HepG2 (cell line): ENCODE results near the gene SGF29. TPM values are rescaled to one million over a fixed set of nuclear protein-coding genes. Genes with fewer than 3 reads are reported as not detected.
A peak's percentile ranks its signal among the peaks of the same experiment; 100 is the strongest.

Experiments
- ATAD3A ChIP-seq: sonication (generic); formaldehyde crosslinking; IDR thresholded peaks from 2 replicates; pipeline ENCODE4 v1.4.0; 2020; ENCODE audit warnings: missing genetic modification reagents
- ELF4 ChIP-seq: sonication (generic); formaldehyde crosslinking; IDR thresholded peaks from 2 replicates; pipeline ENCODE4 v1.5.0; 2020; ENCODE audit warnings: missing genetic modification reagents, mild to moderate bottlenecking, moderate library complexity, borderline replicate concordance
- KLF16 ChIP-seq, 2 experiments: sonication (generic) in 1 of 2; formaldehyde crosslinking in 1 of 2; IDR thresholded peaks; 2 replicates each; pipeline versions ENCODE4 v1.6.1 to v1.8.0; 2016 to 2023; ENCODE audit warnings: missing genetic modification reagents in 2 of 2, missing compliant biosample characterization in 1 of 2
- MAZ ChIP-seq, 2 experiments: sonication (generic) in 1 of 2; formaldehyde crosslinking in 1 of 2; IDR thresholded peaks; 2 replicates each; pipeline versions ENCODE4 v1.5.0 to v1.6.1; 2012 to 2020; ENCODE audit warnings: low read depth in 2 of 2, mild to moderate bottlenecking in 2 of 2, borderline replicate concordance in 1 of 2, improper control_type of control experiment in 1 of 2, low read length in 1 of 2, missing genetic modification reagents in 1 of 2, moderate library complexity in 1 of 2
- MIXL1 ChIP-seq: IDR thresholded peaks from 2 replicates; pipeline ENCODE4 v1.6.1; 2016
- PITX1 ChIP-seq: sonication (generic); formaldehyde crosslinking; IDR thresholded peaks from 2 replicates; pipeline ENCODE4 v1.5.1; 2020; ENCODE audit warnings: mild to moderate bottlenecking, missing genetic modification reagents
- RXRB ChIP-seq: IDR thresholded peaks from 2 replicates; pipeline ENCODE4 v1.6.1; 2016; ENCODE audit warnings: borderline replicate concordance, missing genetic modification reagents, missing compliant biosample characterization
- ZFY ChIP-seq: sonication (generic); formaldehyde crosslinking; IDR thresholded peaks from 2 replicates; pipeline ENCODE4 v1.4.0; 2020; ENCODE audit warnings: missing genetic modification reagents
- ZMAT3 ChIP-seq: sonication (generic); formaldehyde crosslinking; conservative IDR thresholded peaks from 2 replicates; pipeline ENCODE4 v1.7.0; 2021; ENCODE audit warnings: missing genetic modification reagents
- ZNF10 ChIP-seq: sonication (generic); formaldehyde crosslinking; IDR thresholded peaks from 2 replicates; pipeline ENCODE4 v1.4.0; 2020; ENCODE audit warnings: mild to moderate bottlenecking, low read depth, missing genetic modification reagents, borderline replicate concordance
- ZNF333 ChIP-seq: sonication (generic); formaldehyde crosslinking; IDR thresholded peaks from 2 replicates; pipeline ENCODE4 v1.4.0; 2020; ENCODE audit warnings: mild to moderate bottlenecking, missing genetic modification reagents, borderline replicate concordance
- ZNF44 ChIP-seq: sonication (generic); formaldehyde crosslinking; IDR thresholded peaks from 2 replicates; pipeline ENCODE4 v1.5.1; 2020; ENCODE audit warnings: mild to moderate bottlenecking, missing genetic modification reagents
- ZNF543 ChIP-seq: sonication (generic); formaldehyde crosslinking; IDR thresholded peaks from 2 replicates; pipeline ENCODE4 v1.4.0; 2020; ENCODE audit warnings: mild to moderate bottlenecking, missing genetic modification reagents
- polyA plus RNA-seq, 8 experiments: library from polyadenylated mRNA; depleted of rRNA in 3 of 8; stranded (reverse) in 7 of 8; unstranded in 1 of 8; fragments of >200 nt; fragmentation: Illumina TruSeq in 4 of 8; extraction: Trizol in 4 of 8; gene quantifications; 2 replicates each; pipeline versions ENCODE4 v1.2.1 to v1.2.3, GENCODE V29; 2011 to 2016; ENCODE audit warnings: low read depth in 4 of 8, missing spikeins in 1 of 8, mixed read lengths in 1 of 8; ENCODE audit not compliant: insufficient read depth in 1 of 8
- total RNA-seq, 5 experiments: library from RNA; depleted of rRNA; stranded (reverse); fragments of >200 nt; fragmentation: Illumina TruSeq; extraction: Trizol; gene quantifications; 2 replicates each; pipeline ENCODE4 v1.2.3, GENCODE V29; 2016; ENCODE audit warnings: low read depth in 1 of 5
- TF ChIP-seq, protein P1 (sequence below): sonication (generic); formaldehyde crosslinking; IDR thresholded peaks from 2 replicates; pipeline ENCODE4 v1.9.0; 2021; ENCODE audit warnings: missing genetic modification reagents, mild to moderate bottlenecking, borderline replicate concordance
- TF ChIP-seq, protein P2 (sequence below): IDR thresholded peaks from 2 replicates; pipeline ENCODE4 v1.6.1; 2016; ENCODE audit warnings: low read depth, control low read depth
- TF ChIP-seq, protein P3 (sequence below): sonication (generic); formaldehyde crosslinking; IDR thresholded peaks from 2 replicates; pipeline ENCODE4 v1.5.0; 2020; ENCODE audit warnings: missing genetic modification reagents
- TF ChIP-seq, protein P4 (sequence below): sonication (generic); formaldehyde crosslinking; IDR thresholded peaks from 2 replicates; pipeline ENCODE4 v1.4.0; 2020; ENCODE audit warnings: mild to moderate bottlenecking, missing genetic modification reagents, borderline replicate concordance

The SGF29 gene
- total and polyA plus RNA-seq, 2 of the 13 experiments (the other 11 are each of a cell fraction or from before 2014, with no cell fraction given) = 5.0 to 29.4 TPM

DNA sequence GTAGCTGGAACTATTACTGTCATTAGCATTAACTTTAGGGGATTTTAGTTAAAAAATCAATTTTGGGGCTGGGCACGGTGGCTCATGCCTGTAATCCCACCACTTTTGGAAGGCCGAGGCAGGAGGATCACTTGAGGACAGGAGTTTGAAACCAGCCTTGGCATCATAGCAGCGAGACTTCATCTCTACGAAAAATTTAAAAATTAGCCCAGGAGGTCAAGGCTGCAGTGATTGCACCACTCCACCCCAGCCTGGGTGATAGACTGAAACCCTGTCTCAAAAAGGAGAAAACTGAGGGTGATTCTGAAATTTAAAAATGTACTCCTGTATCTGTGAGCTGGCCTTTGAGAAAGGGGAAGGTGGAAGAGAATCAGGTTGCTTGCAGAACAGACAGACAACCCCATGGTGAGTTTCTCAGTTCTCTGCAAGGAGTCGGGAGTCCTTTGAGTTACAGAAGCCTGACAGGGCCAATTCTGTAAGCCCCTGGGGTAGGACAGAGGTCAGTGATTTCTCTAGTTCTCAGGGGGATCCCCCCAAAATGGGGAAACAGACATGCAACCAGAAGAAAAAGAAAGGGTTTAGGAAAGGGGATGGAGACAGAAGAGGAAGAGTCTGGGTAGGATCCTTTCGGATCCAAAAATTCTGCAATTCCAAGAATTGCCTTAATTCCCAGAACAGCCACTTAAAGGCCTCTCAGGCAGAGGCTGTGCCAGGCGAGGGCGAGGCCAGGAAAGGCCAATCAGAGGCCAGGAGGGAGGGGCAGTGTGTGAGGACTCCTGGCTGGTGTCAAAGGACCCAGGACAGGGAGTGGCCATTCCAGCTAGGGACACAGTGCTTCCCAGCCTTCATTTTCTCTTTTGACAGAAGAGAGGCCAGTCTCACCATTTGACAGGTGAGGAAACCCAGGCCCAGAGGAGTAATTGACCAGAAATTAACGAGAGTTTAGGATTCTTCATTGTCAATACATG lies 21.7 kb upstream of the SGF29 start (continued):
- TF ChIP-seq RXRB (peak; percentile 55; the same call in 1 of the 2 replicates), ATAD3A (CRISPR knock-in tag) (no peak), ELF4 (CRISPR knock-in tag) (no peak), MIXL1 (CRISPR knock-in tag) (peak; percentile 62; the same call in 1 of the 2 replicates), ZNF333 (CRISPR knock-in tag) (no peak), ZNF543 (CRISPR knock-in tag) (no peak), ZFY (CRISPR knock-in tag) (peak; percentile 20; the same call in 1 of the 2 replicates), MAZ (IDR thresholded peaks at IDR 0.05; ENCODE audit: borderline replicate concordance, low read depth, low read length) (peak; percentile 58; the same call in 1 of the 2 replicates), MAZ (CRISPR knock-in tag; IDR thresholded peaks at IDR 0.05; ENCODE audit: low read depth) (0 out of 2 replicates have a peak, but pooled peaks have one; percentile 34), ZNF10 (CRISPR knock-in tag) (no peak), ZNF44 (CRISPR knock-in tag) (peak; percentile 61; the same call in 1 of the 2 replicates), ZMAT3 (CRISPR knock-in tag) (no peak), PITX1 (peak; percentile 16; the same call in 1 of the 2 replicates), KLF16 (CRISPR knock-in tag; IDR thresholded peaks at IDR 0.05) (0 out of 4 replicates have a peak, but pooled peaks of 1 of the 2 experiments have one; percentile 44)
- TF ChIP-seq, protein P1, sequence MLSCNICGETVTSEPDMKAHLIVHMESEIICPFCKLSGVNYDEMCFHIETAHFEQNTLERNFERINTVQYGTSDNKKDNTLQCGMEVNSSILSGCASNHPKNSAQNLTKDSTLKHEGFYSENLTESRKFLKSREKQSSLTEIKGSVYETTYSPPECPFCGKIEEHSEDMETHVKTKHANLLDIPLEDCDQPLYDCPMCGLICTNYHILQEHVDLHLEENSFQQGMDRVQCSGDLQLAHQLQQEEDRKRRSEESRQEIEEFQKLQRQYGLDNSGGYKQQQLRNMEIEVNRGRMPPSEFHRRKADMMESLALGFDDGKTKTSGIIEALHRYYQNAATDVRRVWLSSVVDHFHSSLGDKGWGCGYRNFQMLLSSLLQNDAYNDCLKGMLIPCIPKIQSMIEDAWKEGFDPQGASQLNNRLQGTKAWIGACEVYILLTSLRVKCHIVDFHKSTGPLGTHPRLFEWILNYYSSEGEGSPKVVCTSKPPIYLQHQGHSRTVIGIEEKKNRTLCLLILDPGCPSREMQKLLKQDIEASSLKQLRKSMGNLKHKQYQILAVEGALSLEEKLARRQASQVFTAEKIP = no peak
- TF ChIP-seq, protein P2, sequence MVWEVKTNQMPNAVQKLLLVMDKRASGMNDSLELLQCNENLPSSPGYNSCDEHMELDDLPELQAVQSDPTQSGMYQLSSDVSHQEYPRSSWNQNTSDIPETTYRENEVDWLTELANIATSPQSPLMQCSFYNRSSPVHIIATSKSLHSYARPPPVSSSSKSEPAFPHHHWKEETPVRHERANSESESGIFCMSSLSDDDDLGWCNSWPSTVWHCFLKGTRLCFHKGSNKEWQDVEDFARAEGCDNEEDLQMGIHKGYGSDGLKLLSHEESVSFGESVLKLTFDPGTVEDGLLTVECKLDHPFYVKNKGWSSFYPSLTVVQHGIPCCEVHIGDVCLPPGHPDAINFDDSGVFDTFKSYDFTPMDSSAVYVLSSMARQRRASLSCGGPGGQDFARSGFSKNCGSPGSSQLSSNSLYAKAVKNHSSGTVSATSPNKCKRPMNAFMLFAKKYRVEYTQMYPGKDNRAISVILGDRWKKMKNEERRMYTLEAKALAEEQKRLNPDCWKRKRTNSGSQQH (CRISPR knock-in tag) = no peak
- TF ChIP-seq, protein P3, sequence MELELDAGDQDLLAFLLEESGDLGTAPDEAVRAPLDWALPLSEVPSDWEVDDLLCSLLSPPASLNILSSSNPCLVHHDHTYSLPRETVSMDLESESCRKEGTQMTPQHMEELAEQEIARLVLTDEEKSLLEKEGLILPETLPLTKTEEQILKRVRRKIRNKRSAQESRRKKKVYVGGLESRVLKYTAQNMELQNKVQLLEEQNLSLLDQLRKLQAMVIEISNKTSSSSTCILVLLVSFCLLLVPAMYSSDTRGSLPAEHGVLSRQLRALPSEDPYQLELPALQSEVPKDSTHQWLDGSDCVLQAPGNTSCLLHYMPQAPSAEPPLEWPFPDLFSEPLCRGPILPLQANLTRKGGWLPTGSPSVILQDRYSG (CRISPR knock-in tag) = no peak
- TF ChIP-seq, protein P4, sequence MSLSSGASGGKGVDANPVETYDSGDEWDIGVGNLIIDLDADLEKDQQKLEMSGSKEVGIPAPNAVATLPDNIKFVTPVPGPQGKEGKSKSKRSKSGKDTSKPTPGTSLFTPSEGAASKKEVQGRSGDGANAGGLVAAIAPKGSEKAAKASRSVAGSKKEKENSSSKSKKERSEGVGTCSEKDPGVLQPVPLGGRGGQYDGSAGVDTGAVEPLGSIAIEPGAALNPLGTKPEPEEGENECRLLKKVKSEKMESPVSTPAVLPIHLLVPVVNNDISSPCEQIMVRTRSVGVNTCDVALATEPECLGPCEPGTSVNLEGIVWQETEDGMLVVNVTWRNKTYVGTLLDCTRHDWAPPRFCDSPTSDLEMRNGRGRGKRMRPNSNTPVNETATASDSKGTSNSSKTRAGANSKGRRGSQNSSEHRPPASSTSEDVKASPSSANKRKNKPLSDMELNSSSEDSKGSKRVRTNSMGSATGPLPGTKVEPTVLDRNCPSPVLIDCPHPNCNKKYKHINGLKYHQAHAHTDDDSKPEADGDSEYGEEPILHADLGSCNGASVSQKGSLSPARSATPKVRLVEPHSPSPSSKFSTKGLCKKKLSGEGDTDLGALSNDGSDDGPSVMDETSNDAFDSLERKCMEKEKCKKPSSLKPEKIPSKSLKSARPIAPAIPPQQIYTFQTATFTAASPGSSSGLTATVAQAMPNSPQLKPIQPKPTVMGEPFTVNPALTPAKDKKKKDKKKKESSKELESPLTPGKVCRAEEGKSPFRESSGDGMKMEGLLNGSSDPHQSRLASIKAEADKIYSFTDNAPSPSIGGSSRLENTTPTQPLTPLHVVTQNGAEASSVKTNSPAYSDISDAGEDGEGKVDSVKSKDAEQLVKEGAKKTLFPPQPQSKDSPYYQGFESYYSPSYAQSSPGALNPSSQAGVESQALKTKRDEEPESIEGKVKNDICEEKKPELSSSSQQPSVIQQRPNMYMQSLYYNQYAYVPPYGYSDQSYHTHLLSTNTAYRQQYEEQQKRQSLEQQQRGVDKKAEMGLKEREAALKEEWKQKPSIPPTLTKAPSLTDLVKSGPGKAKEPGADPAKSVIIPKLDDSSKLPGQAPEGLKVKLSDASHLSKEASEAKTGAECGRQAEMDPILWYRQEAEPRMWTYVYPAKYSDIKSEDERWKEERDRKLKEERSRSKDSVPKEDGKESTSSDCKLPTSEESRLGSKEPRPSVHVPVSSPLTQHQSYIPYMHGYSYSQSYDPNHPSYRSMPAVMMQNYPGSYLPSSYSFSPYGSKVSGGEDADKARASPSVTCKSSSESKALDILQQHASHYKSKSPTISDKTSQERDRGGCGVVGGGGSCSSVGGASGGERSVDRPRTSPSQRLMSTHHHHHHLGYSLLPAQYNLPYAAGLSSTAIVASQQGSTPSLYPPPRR (CRISPR knock-in tag) = no peak
